ENCODE data around the gene KIF18B.

The KIF18B gene

DNA sequence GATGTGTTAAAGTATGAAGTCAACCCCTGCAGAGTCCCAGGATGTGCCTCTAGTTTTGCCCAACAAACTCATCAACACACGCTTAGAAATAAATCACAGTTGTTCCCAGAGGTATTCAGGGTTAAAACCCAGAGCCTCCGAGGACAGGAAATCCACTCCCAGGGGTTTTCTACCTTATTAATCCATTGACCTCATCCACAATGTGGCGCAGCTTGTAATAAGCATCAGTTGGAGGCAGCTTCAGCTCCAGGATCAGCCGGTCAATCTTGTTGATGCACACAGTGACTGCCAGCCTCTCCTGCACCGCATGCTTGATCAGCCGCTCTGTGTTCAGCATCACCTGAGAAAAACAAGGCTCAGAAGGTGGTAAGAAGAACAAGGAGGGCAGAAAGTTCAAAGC lies 71.8 kb downstream of the KIF18B start:
- no peak for DNase-seq (ENCODE audit: low read depth in 3 of 3)

All from stimulated activated CD4-positive, alpha-beta T cell treated with anti-CD3 and anti-CD28 coated beads, TNF-alpha, amount 100 ng/mL, for 24 hours (primary cell).